ENCODE results near the gene MEPCE. TPM values are rescaled to one million over a fixed set of nuclear protein-coding genes. Genes with fewer than 3 reads are reported as not detected.

The MEPCE gene
- total and polyA plus RNA-seq, 2 experiments from 2014 or later, result 10.0 to 32.6 TPM

- Histone ChIP-seq H3K79me2 (replicated peaks; ENCODE audit: insufficient read depth) (no peaks in the 10 kb centered on the region), H3K4me3 (no peak overlapping the region), H3K27me3 (ENCODE audit: insufficient read depth) (0 out of 2 replicates have a peak, but pooled peaks cover 8% of the 10 kb centered on the region), H3K27ac (ENCODE audit: low read depth) (no peak overlapping the region), H3K36me3 (ENCODE audit: insufficient read depth) (no peaks in the 10 kb centered on the region), H4K20me1 (replicated peaks; ENCODE audit: insufficient read depth) (no peaks in the 10 kb centered on the region; the same call in 1 of the 2 replicates), H3K9me2 (ENCODE audit: insufficient read depth) (no peaks in the 10 kb centered on the region), H2AFZ (no peak overlapping the region), H3K4me1 (ENCODE audit: insufficient read depth) (peaks cover 10% of the 10 kb centered on the region), H3F3A (replicated peaks; ENCODE audit: low read depth) (no peaks in the 10 kb centered on the region), H3K4me2 (no peak overlapping the region)
- peaks cover 19% of the 10 kb centered on the region for H3K4me1 Mint-ChIP-seq
- H3K36me3 Mint-ChIP-seq (ENCODE audit: low read depth), result no peaks in the 10 kb centered on the region
- no peaks in the 10 kb centered on the region for H3K9me3 Mint-ChIP-seq
- TF ChIP-seq EZH2phosphoT487 (IDR thresholded peaks at IDR 0.05; ENCODE audit: unreplicated experiment) (no peak), CREB1 (CRISPR knock-in tag; IDR thresholded peaks at IDR 0.05; ENCODE audit: low read depth) (no peak), ZNF114 (CRISPR knock-in tag; IDR thresholded peaks at IDR 0.05) (no peak), NANOG (IDR thresholded peaks at IDR 0.05; ENCODE audit: borderline replicate concordance) (no peak), EZH2 (IDR thresholded peaks at IDR 0.05; ENCODE audit: low read depth, unreplicated experiment) (no peak), ETS1 (IDR thresholded peaks at IDR 0.05) (no peak)
- DNase-seq (ENCODE audit: low spot score) (no peak), ATAC-seq (no peak)
- H3K27ac Mint-ChIP-seq, result no peak overlapping the region
- H3K27me3 Mint-ChIP-seq (ENCODE audit: insufficient read depth, low read depth, poor library complexity), result peaks cover 10% of the 10 kb centered on the region
- H3K4me3 Mint-ChIP-seq, result no peak overlapping the region
Observed at GRCh38 chr7:100401811-100402210, 27.8 kb upstream of the MEPCE start.

- Histone ChIP-seq H3K4me2 (no peak overlapping the region), H3K36me3 (ENCODE audit: insufficient read depth) (no peaks in the 10 kb centered on the region), H3K9me2 (ENCODE audit: insufficient read depth) (no peaks in the 10 kb centered on the region), H3K79me2 (replicated peaks; ENCODE audit: insufficient read depth) (no peaks in the 10 kb centered on the region), H3K4me3 (no peak overlapping the region), H2AFZ (no peak overlapping the region), H3F3A (replicated peaks; ENCODE audit: low read depth) (no peaks in the 10 kb centered on the region), H3K27me3 (ENCODE audit: insufficient read depth) (0 out of 2 replicates have a peak, but pooled peaks cover 8% of the 10 kb centered on the region), H3K27ac (ENCODE audit: low read depth) (no peak overlapping the region), H3K4me1 (ENCODE audit: insufficient read depth) (peaks cover 10% of the 10 kb centered on the region), H4K20me1 (replicated peaks; ENCODE audit: insufficient read depth) (no peaks in the 10 kb centered on the region; the same call in 1 of the 2 replicates)
- Mint-ChIP-seq H3K9me3 (no peaks in the 10 kb centered on the region), H3K4me3 (no peak overlapping the region), H3K4me1 (peaks cover 18% of the 10 kb centered on the region), H3K27ac (no peak overlapping the region), H3K36me3 (ENCODE audit: low read depth) (no peaks in the 10 kb centered on the region), H3K27me3 (ENCODE audit: insufficient read depth, low read depth, poor library complexity) (peaks cover 6% of the 10 kb centered on the region)
- DNase-seq (ENCODE audit: low spot score), result no peak
- TF ChIP-seq EZH2 (IDR thresholded peaks at IDR 0.05; ENCODE audit: low read depth, unreplicated experiment) (no peak), ZNF331 (CRISPR knock-in tag; IDR thresholded peaks at IDR 0.05; ENCODE audit: low read depth) (no peak), POLR2AphosphoS5 (IDR thresholded peaks at IDR 0.05; ENCODE audit: low read depth) (no peak), NANOG (IDR thresholded peaks at IDR 0.05; ENCODE audit: borderline replicate concordance) (no peak), ZNF114 (CRISPR knock-in tag; IDR thresholded peaks at IDR 0.05) (no peak), CREB1 (CRISPR knock-in tag; IDR thresholded peaks at IDR 0.05; ENCODE audit: low read depth) (no peak)
- ATAC-seq, result no peak
Observed at GRCh38 chr7:100402241-100402640, 27.4 kb upstream of the MEPCE start.

- Mint-ChIP-seq H3K27me3 (ENCODE audit: insufficient read depth, low read depth, poor library complexity) (no peaks in the 10 kb centered on the region), H3K36me3 (ENCODE audit: low read depth) (no peaks in the 10 kb centered on the region), H3K4me3 (no peak overlapping the region), H3K27ac (no peak overlapping the region), H3K4me1 (peaks cover 3% of the 10 kb centered on the region; the same call in 1 of the 3 replicates), H3K9me3 (no peaks in the 10 kb centered on the region)
- H3K9me2 ChIP-seq (ENCODE audit: insufficient read depth), result no peaks in the 10 kb centered on the region
- ATAC-seq (no peak), DNase-seq (ENCODE audit: low spot score) (no peak)
- H3K36me3 ChIP-seq (ENCODE audit: insufficient read depth), result no peaks in the 10 kb centered on the region
- H3K27ac ChIP-seq (ENCODE audit: low read depth), result no peak overlapping the region
- H3K27me3 ChIP-seq (ENCODE audit: insufficient read depth), result no peaks in the 10 kb centered on the region
- no peaks in the 10 kb centered on the region for H3K79me2 ChIP-seq (replicated peaks; ENCODE audit: insufficient read depth)
- no peak overlapping the region for H2AFZ ChIP-seq
- no peaks in the 10 kb centered on the region for H3F3A ChIP-seq (replicated peaks; ENCODE audit: low read depth)
- H3K4me1 ChIP-seq (ENCODE audit: insufficient read depth), result no peaks in the 10 kb centered on the region
- H4K20me1 ChIP-seq (replicated peaks; ENCODE audit: insufficient read depth), result no peaks in the 10 kb centered on the region
- no peak overlapping the region for H3K4me3 ChIP-seq
- no peak overlapping the region for H3K4me2 ChIP-seq
- TF ChIP-seq ETS1 (IDR thresholded peaks at IDR 0.05), result no peak
- no peak for TF ChIP-seq STAT1 (IDR thresholded peaks at IDR 0.05; ENCODE audit: unreplicated experiment)
- TF ChIP-seq NANOG (IDR thresholded peaks at IDR 0.05; ENCODE audit: borderline replicate concordance), result no peak
Observed at GRCh38 chr7:100406767-100407166, 22.9 kb upstream of the MEPCE start.

Measured in GM23338 (cell line).